Heart right ventricle (tissue), 16 donors: ENCODE measurements around the gene SFMBT2. TPM values are rescaled to one million over a fixed set of nuclear protein-coding genes. Genes with fewer than 3 reads are reported as not detected.

Experiments used
- ATAC-seq, 8 donors: fragments of 200-7000 bp; cut with Tn5 transposase; one replicate each; pipeline ENCODE4 v1.9.1; 2020; ENCODE audit warnings: mild to moderate bottlenecking in 8 of 8, moderate library complexity in 8 of 8, moderate number of reproducible peaks in 1 of 8
- DNase-seq, 2 donors: peaks; one replicate each; pipeline ENCODE4 v3.0.0-alpha.2; 2020
- H3K27ac ChIP-seq, 10 donors: fragments of 200-600 bp; sonication (generic) in 2 of 10; one replicate each; pipeline versions ENCODE4 v1.5.0 to v1.8.0; 2020 to 2022; ENCODE audit warnings: mild to moderate bottlenecking in 3 of 10
- H3K27me3 ChIP-seq, 7 donors: fragments of 200-600 bp; one replicate each; pipeline ENCODE4 v1.8.0; 2021 to 2022; ENCODE audit warnings: mild to moderate bottlenecking in 2 of 7
- H3K36me3 ChIP-seq, 9 donors: fragments of 200-600 bp; sonication (generic) in 1 of 9; one replicate each; pipeline versions ENCODE4 v1.5.0 to v1.8.0; 2020 to 2022; ENCODE audit warnings: mild to moderate bottlenecking in 2 of 9
- H3K4me1 ChIP-seq, 9 donors: fragments of 200-600 bp; sonication (generic) in 1 of 9; one replicate each; pipeline versions ENCODE4 v1.5.0 to v1.8.0; 2020 to 2022; ENCODE audit warnings: mild to moderate bottlenecking in 4 of 9
- H3K4me3 ChIP-seq, 10 donors: fragments of 200-600 bp; sonication (generic) in 2 of 10; one replicate each; pipeline versions ENCODE4 v1.5.0 to v1.8.0; 2020 to 2022; ENCODE audit warnings: mild to moderate bottlenecking in 7 of 10, moderate library complexity in 2 of 10
- H3K9me3 ChIP-seq, 11 donors: fragments of 200-600 bp in 10 of 11; sonication (generic) in 2 of 11; one replicate each; pipeline versions ENCODE4 v1.5.0 to v1.8.0; 2013 to 2022; ENCODE audit warnings: mild to moderate bottlenecking in 2 of 11, control low read depth in 1 of 11, moderate library complexity in 1 of 11
- WGBS, 2 donors: extraction: QIAGEN DNeasy Blood & Tissue Kit; methylation state at CpG; one replicate each; pipeline ENCODE4 v1.1.7; 2013; ENCODE audit warnings: inconsistent platforms in 1 of 2; 5-methylcytosine and 5-hydroxymethylcytosine counted together
- intact Hi-C, 10 donors: fragments of 100-400 bp; cut with DNase I; formaldehyde crosslinking; loops; one replicate each; pipeline versions ENCODE4 v1.11.1 to v1.14.2; 2022
- polyA plus RNA-seq, 2 donors: library from polyadenylated mRNA; stranded (reverse); fragments of 200-250 nt; gene quantifications; one replicate each; pipeline ENCODE4 v1.2.3, GENCODE V29; 2013
- total RNA-seq, 10 donors: library from RNA; stranded (reverse); fragmentation: NEBNext Ultra II Directional in 3 of 10; extraction: Animal tissue kit (Norgen Biotek cat#: 25700) in 3 of 10; gene quantifications; one replicate each; pipeline versions ENCODE4 v1.2.1 to v1.2.4, GENCODE V29; 2021 to 2023
- TF ChIP-seq, protein P1 (sequence below), 9 donors: fragments of 200-600 bp; sonication (generic) in 2 of 9; IDR thresholded peaks; one replicate each; pipeline versions ENCODE4 v1.5.0 to v1.8.0; 2021 to 2022; ENCODE audit warnings: antibody characterized with exemption in 9 of 9, mild to moderate bottlenecking in 5 of 9, moderate library complexity in 1 of 9
- donor health status: Arrhythmogenic right ventricular cardiomyopathy.
- donor health status: ischemic (EF 13 %, LVEDD 7.1; RV severe dilation, severe dysfunction).
- donor health status: healthy with polysubstance abuse.
- donor health status: DM: no; HTN: yes; CAD: no.
- donor health status: DM: no; HTN: no; CAD: no.
- donor health status: ischemic (EF 25% LVEDD 6.9; RV normal size, moderate dysfunction).
- donor health status: ischemic (EF 25% LVEDD 5.7; RV mildly dilated, moderate dysfunction).
- donor health status: healthy.
- donor health status: DM: yes; HTN: yes; CAD: no.
- donor health status: Ischemic cardiomyopathy.
- donor health status: ischemic (EF 35%, LVEDD 5.7; RV mildly dilated, moderate dysfunction).
- donor health status: nonischemic (EF 11% LVEDD 7.7; RV severe dilation, severe dysfunction).
- donor health status: DM: yes; HTN: yes; CAD: no.
- donor health status: PGD.
- donor health status: ischemic (EF 29% LVEDD 5.4; RV normal size, mild dysfunction).
- donor health status: nonischemic (EF 23%, LVEDD 6.1; RV moderate dilation, normal function).

Gene SFMBT2
- total and polyA plus RNA-seq, 12 donors: 4.1 to 14.2 (median 10.0) TPM

DNA sequence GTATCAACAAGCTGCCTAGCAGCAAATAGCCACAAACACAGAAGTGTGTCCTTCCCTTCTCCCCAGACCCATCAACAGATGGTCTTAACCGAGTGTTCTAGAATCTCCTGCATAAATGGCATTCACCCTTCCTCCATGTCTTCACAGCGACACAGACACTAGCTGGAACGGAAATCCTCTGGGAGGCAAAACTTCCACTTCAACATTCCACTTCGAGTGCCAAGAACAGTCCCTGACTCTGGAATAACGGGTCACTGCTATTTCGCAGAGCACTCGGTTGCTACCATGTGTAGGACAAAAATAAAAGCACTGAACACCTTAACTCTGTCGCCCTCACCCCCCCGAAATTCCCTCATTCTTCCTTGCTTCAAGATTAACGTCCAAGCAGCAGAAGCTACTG is 65.1 kb downstream of the SFMBT2 start:
- TF ChIP-seq, protein P1, sequence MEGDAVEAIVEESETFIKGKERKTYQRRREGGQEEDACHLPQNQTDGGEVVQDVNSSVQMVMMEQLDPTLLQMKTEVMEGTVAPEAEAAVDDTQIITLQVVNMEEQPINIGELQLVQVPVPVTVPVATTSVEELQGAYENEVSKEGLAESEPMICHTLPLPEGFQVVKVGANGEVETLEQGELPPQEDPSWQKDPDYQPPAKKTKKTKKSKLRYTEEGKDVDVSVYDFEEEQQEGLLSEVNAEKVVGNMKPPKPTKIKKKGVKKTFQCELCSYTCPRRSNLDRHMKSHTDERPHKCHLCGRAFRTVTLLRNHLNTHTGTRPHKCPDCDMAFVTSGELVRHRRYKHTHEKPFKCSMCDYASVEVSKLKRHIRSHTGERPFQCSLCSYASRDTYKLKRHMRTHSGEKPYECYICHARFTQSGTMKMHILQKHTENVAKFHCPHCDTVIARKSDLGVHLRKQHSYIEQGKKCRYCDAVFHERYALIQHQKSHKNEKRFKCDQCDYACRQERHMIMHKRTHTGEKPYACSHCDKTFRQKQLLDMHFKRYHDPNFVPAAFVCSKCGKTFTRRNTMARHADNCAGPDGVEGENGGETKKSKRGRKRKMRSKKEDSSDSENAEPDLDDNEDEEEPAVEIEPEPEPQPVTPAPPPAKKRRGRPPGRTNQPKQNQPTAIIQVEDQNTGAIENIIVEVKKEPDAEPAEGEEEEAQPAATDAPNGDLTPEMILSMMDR (IDR thresholded peaks at IDR 0.05): no peak
- ATAC-seq (peak; percentile 74 to 96 (median 87)), DNase-seq (peak in 1 of 2 donors; percentile 40)
- peaks cover 4 to 31% (median 22%) of the 10 kb centered on the region in 9 donors for H3K4me1 ChIP-seq
- H3K9me3 ChIP-seq: peaks cover 0 to 8% (median 0%) of the 10 kb centered on the region in 11 donors
- 13 to 23% methylated on average over 10 of the region's 10 CpGs for WGBS, 2 donors
- peak overlapping the region; percentile 30 to 83 (median 60) for H3K27ac ChIP-seq
- no peaks in the 10 kb centered on the region for H3K27me3 ChIP-seq
- intact Hi-C loops: loop anchor here in 6 of 10 donors (5.0 to 10.0 kb wide), 6 partner anchors 37 to 83 kb away; no protein-coding TSS in a partner anchor
- H3K4me3 ChIP-seq: peak overlapping the region in 2 of 10 donors; percentile 5 to 6
- peaks cover 0 to 8% (median 0%) of the 10 kb centered on the region in 9 donors for H3K36me3 ChIP-seq

DNA sequence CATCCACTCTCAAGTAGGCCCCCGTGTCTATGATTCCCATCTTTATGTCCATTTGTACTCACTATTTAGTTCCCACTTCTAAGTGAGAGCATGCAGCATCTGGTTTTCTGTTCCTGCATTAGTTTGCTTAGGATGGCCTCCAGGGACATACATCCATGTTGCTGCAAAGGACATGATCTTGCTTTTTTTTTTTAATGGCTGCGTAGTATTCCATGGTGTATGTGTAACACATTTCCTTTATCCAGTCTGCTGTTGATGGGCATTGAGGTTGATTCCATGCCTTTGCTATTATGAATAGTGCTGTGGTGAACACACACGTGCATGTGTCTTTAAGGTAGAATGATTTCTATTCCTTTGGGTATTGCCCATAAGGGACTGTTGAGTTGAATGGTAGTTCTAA is 67.8 kb downstream of the SFMBT2 start:
- ATAC-seq: no peak
- TF ChIP-seq, protein P1 (IDR thresholded peaks at IDR 0.05): no peak
- Histone ChIP-seq H3K4me3 (no peak overlapping the region), H3K27me3 (no peaks in the 10 kb centered on the region), H3K27ac (no peak overlapping the region), H3K4me1 (peaks cover 4 to 52% (median 34%) of the 10 kb centered on the region in 9 donors), H3K9me3 (peaks cover 0 to 8% (median 0%) of the 10 kb centered on the region in 11 donors), H3K36me3 (peaks cover 0 to 4% (median 0%) of the 10 kb centered on the region in 9 donors)
- DNase-seq: no peak
- intact Hi-C loops: loop anchor here in 3 of 10 donors (5.0 to 10.0 kb wide), 3 partner anchors 62 to 81 kb away; no protein-coding TSS in a partner anchor
- 92 to 95% methylated on average over 3 of the region's 3 CpGs for WGBS, 2 donors

DNA sequence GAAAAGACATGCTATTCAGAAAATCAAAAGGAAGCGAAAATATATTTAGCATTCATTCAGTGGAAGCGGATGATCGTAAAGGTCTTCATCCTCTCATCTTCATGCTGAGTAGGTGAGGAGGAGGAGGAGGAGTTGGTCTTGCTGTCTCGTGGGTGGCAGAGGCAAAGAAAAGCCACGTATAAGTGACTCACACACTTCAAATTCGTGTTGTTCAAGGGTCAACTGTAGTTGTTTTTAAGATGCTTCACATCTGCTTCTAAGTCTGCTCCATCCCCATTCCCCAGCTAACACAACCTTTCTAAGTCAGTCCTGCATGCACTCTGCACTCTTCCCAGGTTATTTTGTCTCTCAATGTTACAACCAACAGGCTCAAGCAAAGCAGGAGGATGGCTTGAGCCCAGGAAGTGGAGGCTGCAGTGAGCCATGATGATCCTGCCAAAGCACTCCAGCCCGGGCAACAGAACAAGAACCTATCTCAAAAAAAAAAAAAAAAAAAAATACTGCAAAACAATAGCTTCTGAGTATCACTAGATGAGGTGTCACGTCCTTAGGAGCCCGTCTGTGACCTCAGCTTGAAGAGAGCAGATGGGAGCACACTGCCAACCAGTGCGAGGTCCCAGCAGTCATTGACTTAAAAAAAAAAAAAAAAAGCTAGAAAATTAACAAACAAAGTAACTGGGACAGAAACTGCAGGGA is 70.5 kb downstream of the SFMBT2 start:
- no peak overlapping the region for H3K4me3 ChIP-seq
- peak; percentile 67 to 95 (median 84) for ATAC-seq
- no peaks in the 10 kb centered on the region for H3K27me3 ChIP-seq
- peaks cover 4 to 56% (median 39%) of the 10 kb centered on the region in 9 donors for H3K4me1 ChIP-seq
- intact Hi-C loops: loop anchor here in 3 of 10 donors (2.0 to 10.0 kb wide), 4 partner anchors 60 to 78 kb away; no protein-coding TSS in a partner anchor
- H3K36me3 ChIP-seq: peaks cover 0 to 4% (median 0%) of the 10 kb centered on the region in 9 donors
- H3K9me3 ChIP-seq: peaks cover 0 to 8% (median 0%) of the 10 kb centered on the region in 11 donors
- peak overlapping the region in 8 of 10 donors; percentile 30 to 63 (median 60) for H3K27ac ChIP-seq
- WGBS, 2 donors: 48 to 54% methylated on average over 10 of the region's 10 CpGs
- TF ChIP-seq, protein P1 (IDR thresholded peaks at IDR 0.05): no peak
- peak; percentile 24 to 51 for DNase-seq

DNA sequence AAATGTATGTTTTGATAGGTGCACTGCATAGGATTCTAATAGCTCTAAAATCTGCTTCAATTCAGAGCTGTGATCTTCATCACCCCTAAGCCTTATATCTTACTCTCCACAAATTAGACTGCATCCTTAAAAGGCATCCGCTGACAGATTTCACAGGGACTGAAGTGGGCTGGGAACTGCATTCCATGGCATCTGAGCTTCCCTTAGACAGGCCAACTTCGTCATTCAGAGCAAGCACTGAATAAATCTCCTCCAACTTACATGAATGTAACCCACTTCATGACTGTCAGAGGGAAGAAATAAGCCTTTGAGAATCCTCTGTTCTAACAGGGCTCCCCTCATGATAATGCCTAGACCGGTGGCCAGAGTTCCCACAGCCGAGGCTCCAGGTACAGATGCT is 71.3 kb downstream of the SFMBT2 start:
- Histone ChIP-seq H3K4me3 (no peak overlapping the region), H3K9me3 (peaks cover 0 to 8% (median 0%) of the 10 kb centered on the region in 11 donors), H3K4me1 (peaks cover 4 to 56% (median 41%) of the 10 kb centered on the region in 9 donors), H3K36me3 (peaks cover 0 to 4% (median 0%) of the 10 kb centered on the region in 9 donors), H3K27me3 (no peaks in the 10 kb centered on the region), H3K27ac (peak overlapping the region in 7 of 10 donors; percentile 0 to 63 (median 58))
- TF ChIP-seq, protein P1 (IDR thresholded peaks at IDR 0.05): no peak
- 42 to 59% methylated on average over 4 of the region's 4 CpGs for WGBS, 2 donors
- intact Hi-C loops: loop anchor here in 2 of 10 donors (5.0 to 10.0 kb wide), 3 partner anchors 65 to 75 kb away; no protein-coding TSS in a partner anchor
- DNase-seq (no peak), ATAC-seq (peak in 5 of 8 donors; percentile 8 to 37 (median 15))
